ENCODE measurements around the gene SMURF2.

- TF ChIP-seq CTCF (IDR thresholded peaks at IDR 0.05) (no peak), POLR2A (IDR thresholded peaks at IDR 0.05) (no peak)
Observed at GRCh38 chr17:64627797-64628196, 34.3 kb downstream of the SMURF2 start.

Measured in heart left ventricle (tissue), 13 donors.